GM12873 (cell line): Measurements from ENCODE around the gene SH3GL2.

ENCODE experiments used
- CTCF ChIP-seq: IDR thresholded peaks from 2 replicates; pipeline ENCODE4 v1.5.1; 2012; ENCODE audit warnings: low read depth, mild to moderate bottlenecking, moderate library complexity, low read length, control low read depth; ENCODE audit not compliant: insufficient read depth; ENCODE audit errors: missing control alignments

The SH3GL2 gene

DNA sequence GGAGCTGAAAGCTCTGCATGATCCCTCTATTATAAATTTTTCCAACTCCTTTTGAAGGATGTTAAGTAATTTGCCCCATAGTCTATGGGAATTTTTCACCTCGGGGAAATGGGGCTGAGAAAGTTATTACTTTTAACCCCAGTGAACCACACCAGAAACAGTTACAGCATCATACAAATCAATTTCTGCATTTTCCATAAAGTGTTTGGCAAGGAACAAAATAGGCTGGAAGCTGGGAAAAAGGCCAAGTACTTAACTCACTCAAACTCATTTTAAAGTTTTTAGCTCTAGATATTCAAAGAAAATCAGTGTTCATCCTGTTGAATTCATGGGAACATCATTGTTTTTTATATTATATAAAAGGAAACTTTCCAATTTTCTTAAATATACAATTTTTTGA lies 160.9 kb downstream of the SH3GL2 start:
- TF ChIP-seq CTCF = no peak

- no peak for TF ChIP-seq CTCF
Observed at GRCh38 chr9:17742067-17742466, 163.2 kb downstream of the SH3GL2 start.

DNA sequence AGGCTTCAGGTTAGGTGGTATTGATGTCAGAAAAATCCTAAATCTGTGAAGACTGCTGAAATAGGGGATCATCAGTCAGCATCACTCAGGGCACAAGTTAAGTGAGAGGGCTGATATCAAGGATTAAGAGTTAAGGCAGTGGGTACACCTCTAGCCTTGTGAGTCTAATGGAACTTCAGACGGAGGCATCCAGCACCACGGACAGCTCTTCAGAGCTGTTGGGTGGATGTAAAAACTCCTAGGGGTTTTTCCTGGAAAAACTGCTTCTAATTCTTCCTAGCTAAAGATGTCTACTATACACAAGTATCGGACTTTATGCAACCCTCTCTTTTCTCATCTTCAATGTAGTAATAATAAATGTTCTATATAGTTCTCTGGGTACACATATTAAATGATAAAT lies 165.9 kb downstream of the SH3GL2 start:
- no peak for TF ChIP-seq CTCF

DNA sequence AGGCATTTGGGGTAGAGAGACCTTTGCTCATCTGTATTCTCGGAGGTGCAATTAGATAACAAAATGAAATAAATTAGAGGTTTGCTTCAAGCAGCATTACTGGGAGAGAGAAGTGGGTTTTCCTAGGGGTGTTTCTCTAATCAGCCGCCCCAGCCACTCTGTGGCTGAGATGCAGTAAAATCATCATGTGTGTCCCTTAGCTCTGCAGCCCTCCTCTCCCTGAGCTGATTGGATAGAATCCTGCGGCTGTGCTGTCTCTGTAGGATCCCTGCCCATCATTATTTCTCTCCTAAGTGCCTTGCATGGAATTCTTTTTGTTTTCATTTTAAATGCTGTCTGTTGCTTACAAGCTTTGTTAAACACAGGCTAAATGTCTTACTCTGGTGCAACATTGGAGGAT lies 171.4 kb downstream of the SH3GL2 start:
- TF ChIP-seq CTCF = no peak

GRCh38 chr9:17751486-17751885 lies 172.6 kb downstream of the SH3GL2 start:
- TF ChIP-seq CTCF = no peak

DNA sequence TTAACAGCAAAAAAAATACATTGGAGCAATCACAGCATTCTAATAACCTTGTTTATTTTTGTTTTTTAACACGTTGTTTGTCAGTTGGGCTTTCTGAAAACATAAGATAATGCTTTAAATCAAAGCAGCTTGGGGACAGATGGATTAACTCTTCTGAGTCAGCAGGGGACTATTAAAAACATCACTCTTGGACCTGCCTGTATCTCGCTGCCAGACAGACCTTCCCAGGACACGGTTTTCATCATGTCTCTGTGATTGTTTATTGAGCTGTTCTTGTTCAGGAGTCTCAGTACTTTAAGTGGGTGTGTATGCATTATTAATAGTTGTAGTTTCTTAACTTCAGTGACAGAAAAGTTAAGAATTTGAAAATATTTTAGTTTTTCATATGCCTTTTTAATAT lies 173.2 kb downstream of the SH3GL2 start:
- TF ChIP-seq CTCF = no peak

DNA sequence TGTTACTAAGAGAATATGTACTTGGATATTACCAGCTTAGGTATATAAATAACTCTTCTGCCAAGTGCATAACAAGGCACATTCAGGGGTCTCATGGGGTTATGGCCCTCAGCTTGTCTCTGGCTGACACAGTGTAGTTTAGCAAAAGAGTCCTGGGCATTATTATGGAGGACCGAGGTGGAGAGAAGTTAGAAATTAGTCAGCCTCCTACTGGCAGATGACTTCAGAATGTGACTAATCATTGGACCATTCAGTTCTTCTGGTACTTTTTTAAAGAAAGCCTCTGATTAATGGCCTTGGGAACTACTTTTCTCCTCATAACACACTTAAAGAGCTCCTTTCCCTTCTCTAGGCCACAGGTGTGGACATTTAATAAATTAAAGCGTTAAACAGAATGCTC lies 178.9 kb downstream of the SH3GL2 start:
- TF ChIP-seq CTCF = no peak

DNA sequence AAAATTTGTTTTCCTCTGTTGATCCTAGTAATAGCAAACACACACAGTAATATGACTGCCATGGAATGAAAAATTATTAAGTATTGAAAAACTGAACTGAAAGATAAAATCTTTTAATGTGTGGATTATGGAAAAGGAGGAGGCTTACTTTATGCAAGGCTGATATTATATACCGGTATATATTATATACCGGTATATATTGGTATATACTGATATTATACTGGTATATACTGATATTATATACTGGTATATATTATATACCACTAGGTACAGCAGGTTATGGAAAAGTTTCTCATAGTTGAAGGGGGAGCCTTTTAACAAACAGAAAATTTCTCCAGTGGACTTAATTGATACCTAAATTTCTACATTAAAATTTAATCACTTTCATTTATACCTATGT lies 181.4 kb downstream of the SH3GL2 start:
- TF ChIP-seq CTCF = no peak
